Measurements from ENCODE around the gene NEDD8. TPM values are rescaled to one million over a fixed set of nuclear protein-coding genes. Genes with fewer than 3 reads are reported as not detected.

Gene NEDD8
- polyA plus RNA-seq, 2 donors = 116 to 220 TPM

GRCh38 chr14:24238527-24239037 is 6.4 kb upstream of the NEDD8 start:
- H3K4me3 ChIP-seq (ENCODE audit: low read depth in 1 of 2, low read length in 2 of 2) = no peak overlapping the region
- no peaks in the 10 kb centered on the region for H3K27me3 ChIP-seq (ENCODE audit: control insufficient read depth in 1 of 2, insufficient read depth in 2 of 2, low read length in 2 of 2)
- H3K27ac ChIP-seq (ENCODE audit: low read depth in 2 of 2, low read length in 1 of 2) = peak overlapping the region in 1 of 2 donors; percentile 68
- no peaks in the 10 kb centered on the region for H3K9me3 ChIP-seq (ENCODE audit: control insufficient read depth in 2 of 2, insufficient read depth in 1 of 2, low read depth in 1 of 2, low read length in 1 of 2)
- WGBS, 2 donors = 88 to 95% methylated on average over 5 of the region's 5 CpGs
- H3K4me1 ChIP-seq (ENCODE audit: control insufficient read depth in 2 of 2, insufficient read depth in 2 of 2, low read length in 1 of 2) = peaks cover 2 to 13% of the 10 kb centered on the region in 2 donors
- H3K36me3 ChIP-seq (ENCODE audit: control insufficient read depth in 2 of 2, insufficient read depth in 2 of 2, low read length in 1 of 2) = peaks cover 25 to 40% of the 10 kb centered on the region in 2 donors

DNA sequence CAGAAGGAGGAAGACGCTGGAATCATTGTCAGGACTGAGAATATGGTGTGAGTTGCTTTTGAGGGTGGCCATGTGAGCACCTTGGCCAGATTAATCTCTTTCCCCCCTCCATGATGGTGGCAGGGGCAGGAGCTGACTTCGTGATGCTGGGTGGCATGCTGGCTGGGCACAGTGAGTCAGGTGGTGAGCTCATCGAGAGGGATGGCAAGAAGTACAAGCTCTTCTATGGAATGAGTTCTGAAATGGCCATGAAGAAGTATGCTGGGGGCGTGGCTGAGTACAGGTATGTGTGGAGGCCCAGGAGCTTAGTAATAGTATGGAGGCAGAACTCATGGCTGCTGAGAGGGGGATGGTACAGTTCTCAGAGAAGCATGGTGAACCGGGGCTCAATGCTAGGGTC is 6.0 kb upstream of the NEDD8 start:
- Histone ChIP-seq H3K4me1 (ENCODE audit: control insufficient read depth in 2 of 2, insufficient read depth in 2 of 2, low read length in 1 of 2) (peaks cover 2 to 13% of the 10 kb centered on the region in 2 donors), H3K27ac (ENCODE audit: low read depth in 2 of 2, low read length in 1 of 2) (peak overlapping the region in 1 of 2 donors; percentile 68), H3K4me3 (ENCODE audit: low read depth in 1 of 2, low read length in 2 of 2) (no peak overlapping the region), H3K27me3 (ENCODE audit: control insufficient read depth in 1 of 2, insufficient read depth in 2 of 2, low read length in 2 of 2) (no peaks in the 10 kb centered on the region), H3K9me3 (ENCODE audit: control insufficient read depth in 2 of 2, insufficient read depth in 1 of 2, low read depth in 1 of 2, low read length in 1 of 2) (no peaks in the 10 kb centered on the region), H3K36me3 (ENCODE audit: control insufficient read depth in 2 of 2, insufficient read depth in 2 of 2, low read length in 1 of 2) (peaks cover 25 to 40% of the 10 kb centered on the region in 2 donors)
- 74 to 78% methylated on average over 5 of the region's 5 CpGs for WGBS, 2 donors

DNA sequence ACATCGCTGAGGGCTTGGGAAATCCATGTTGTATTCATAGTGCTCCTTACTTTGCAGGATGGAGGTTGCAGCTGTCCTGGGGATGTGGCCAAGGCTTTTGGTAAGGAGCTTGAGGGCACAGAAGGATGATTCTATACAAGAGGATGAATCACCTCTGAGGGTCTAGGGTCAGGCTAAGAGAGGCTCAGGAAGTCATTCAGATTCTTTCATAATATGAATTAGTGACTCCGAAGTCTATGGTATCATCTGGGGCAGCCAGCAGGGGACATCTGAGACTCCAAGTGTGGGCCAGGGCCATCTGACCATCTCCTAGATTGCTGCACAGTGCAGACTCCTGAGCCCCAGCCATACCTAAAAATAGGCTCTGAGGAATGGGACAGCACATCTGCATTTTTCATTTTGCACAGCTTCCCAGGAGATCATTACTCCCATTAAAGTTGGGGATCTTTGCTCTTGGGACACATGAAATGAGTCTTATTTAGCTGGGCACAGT is 5.3 kb upstream of the NEDD8 start:
- Histone ChIP-seq H3K9me3 (ENCODE audit: control insufficient read depth in 2 of 2, insufficient read depth in 1 of 2, low read depth in 1 of 2, low read length in 1 of 2) (no peaks in the 10 kb centered on the region), H3K27ac (ENCODE audit: low read depth in 2 of 2, low read length in 1 of 2) (peak overlapping the region in 1 of 2 donors; percentile 68), H3K27me3 (ENCODE audit: control insufficient read depth in 1 of 2, insufficient read depth in 2 of 2, low read length in 2 of 2) (no peaks in the 10 kb centered on the region), H3K36me3 (ENCODE audit: control insufficient read depth in 2 of 2, insufficient read depth in 2 of 2, low read length in 1 of 2) (peaks cover 25 to 40% of the 10 kb centered on the region in 2 donors), H3K4me3 (ENCODE audit: low read depth in 1 of 2, low read length in 2 of 2) (no peak overlapping the region), H3K4me1 (ENCODE audit: control insufficient read depth in 2 of 2, insufficient read depth in 2 of 2, low read length in 1 of 2) (peaks cover 2 to 13% of the 10 kb centered on the region in 2 donors)
- 89 to 90% methylated on average over 2 of the region's 2 CpGs for WGBS, 2 donors

DNA sequence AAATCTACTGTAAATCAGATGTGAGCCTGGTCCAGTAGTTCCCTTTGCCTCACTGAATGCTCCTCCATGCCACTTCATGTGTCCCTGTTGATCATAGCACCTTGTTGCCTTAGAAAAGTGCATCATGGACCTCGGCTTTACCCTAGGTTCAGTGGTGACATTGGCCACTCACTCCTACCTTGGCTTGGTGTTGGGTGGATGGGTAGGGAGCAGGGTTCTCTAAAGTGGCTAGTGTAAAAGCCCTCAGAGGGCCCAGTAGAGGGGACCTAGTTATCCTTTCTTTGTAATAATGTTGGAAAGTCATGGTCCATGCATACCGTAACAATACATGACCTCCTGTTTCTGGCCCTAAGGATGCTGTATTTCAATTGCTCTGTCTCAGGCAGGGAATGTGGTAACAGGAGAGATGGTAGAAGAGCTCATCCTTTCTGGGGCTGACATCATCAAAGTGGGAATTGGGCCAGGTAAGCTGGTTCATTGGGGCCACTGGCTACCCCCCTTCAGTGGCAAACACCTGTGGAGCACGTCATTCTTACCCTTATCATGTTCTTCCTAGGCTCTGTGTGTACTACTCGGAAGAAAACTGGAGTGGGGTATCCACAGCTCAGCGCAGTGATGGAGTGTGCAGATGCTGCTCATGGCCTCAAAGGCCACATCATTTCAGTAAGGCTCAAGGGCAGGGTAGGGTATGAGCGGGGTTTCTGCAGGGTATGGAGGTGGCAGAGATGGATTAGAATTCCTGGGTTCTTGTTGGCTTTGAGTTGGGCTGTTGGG is 4.7 kb upstream of the NEDD8 start:
- Histone ChIP-seq H3K27ac (ENCODE audit: low read depth in 2 of 2, low read length in 1 of 2) (peak overlapping the region in 1 of 2 donors; percentile 60), H3K4me1 (ENCODE audit: control insufficient read depth in 2 of 2, insufficient read depth in 2 of 2, low read length in 1 of 2) (peaks cover 2 to 13% of the 10 kb centered on the region in 2 donors), H3K9me3 (ENCODE audit: control insufficient read depth in 2 of 2, insufficient read depth in 1 of 2, low read depth in 1 of 2, low read length in 1 of 2) (no peaks in the 10 kb centered on the region), H3K27me3 (ENCODE audit: control insufficient read depth in 1 of 2, insufficient read depth in 2 of 2, low read length in 2 of 2) (no peaks in the 10 kb centered on the region), H3K4me3 (ENCODE audit: low read depth in 1 of 2, low read length in 2 of 2) (no peak overlapping the region), H3K36me3 (ENCODE audit: control insufficient read depth in 2 of 2, insufficient read depth in 2 of 2, low read length in 1 of 2) (peaks cover 25 to 40% of the 10 kb centered on the region in 2 donors)
- 93% methylated on average over 6 of the region's 6 CpGs for WGBS, 2 donors

DNA sequence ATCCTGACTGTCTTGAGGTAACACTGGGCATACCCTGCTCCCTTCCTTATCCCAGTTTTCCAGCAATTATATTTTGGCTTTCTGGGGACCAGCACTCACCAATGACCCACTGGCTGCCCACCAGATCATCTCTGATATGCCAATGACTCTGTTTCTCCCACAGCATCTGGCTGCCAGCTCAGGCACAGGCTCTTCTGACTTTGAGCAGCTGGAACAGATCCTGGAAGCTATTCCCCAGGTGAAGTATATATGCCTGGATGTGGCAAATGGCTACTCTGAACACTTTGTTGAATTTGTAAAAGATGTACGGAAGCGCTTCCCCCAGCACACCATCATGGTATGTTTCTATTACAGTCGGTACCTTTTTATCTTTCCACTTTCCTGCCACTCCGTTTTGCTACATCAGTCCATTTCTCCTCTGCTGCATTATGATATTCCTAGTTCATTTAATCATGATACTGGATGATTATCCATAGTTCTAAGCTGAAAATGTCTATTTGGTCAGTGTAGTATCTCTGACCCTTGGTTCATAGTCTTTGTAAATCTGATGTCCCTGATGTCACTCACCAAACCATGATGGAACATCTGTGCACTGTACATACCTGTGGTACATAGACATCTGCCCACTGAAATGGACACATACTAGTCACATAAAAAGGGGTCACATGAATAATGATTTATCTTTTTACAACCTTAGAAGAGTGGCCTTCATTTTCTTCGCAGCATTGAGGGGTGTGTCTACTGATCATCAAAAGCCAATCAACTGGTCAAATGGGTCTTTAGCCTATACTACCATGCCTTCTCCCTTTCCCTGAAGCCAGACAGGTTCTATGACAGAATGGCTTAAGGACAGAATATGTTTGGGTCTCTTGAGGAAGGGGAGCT is 3.9 kb upstream of the NEDD8 start:
- 91 to 93% methylated on average over 5 of the region's 5 CpGs for WGBS, 2 donors
- H3K27ac ChIP-seq (ENCODE audit: low read depth in 2 of 2, low read length in 1 of 2) = peak overlapping the region in 1 of 2 donors; percentile 29
- H3K36me3 ChIP-seq (ENCODE audit: control insufficient read depth in 2 of 2, insufficient read depth in 2 of 2, low read length in 1 of 2) = peaks cover 25 to 40% of the 10 kb centered on the region in 2 donors

GRCh38 chr14:24234095-24235005 is 2.2 kb upstream of the NEDD8 start:
- H3K27ac ChIP-seq (ENCODE audit: low read depth in 2 of 2, low read length in 1 of 2) = no peak overlapping the region
- H3K9me3 ChIP-seq (ENCODE audit: control insufficient read depth in 2 of 2, insufficient read depth in 1 of 2, low read depth in 1 of 2, low read length in 1 of 2) = no peaks in the 10 kb centered on the region
- peaks cover 2 to 8% of the 10 kb centered on the region in 2 donors for H3K4me1 ChIP-seq (ENCODE audit: control insufficient read depth in 2 of 2, insufficient read depth in 2 of 2, low read length in 1 of 2)
- H3K36me3 ChIP-seq (ENCODE audit: control insufficient read depth in 2 of 2, insufficient read depth in 2 of 2, low read length in 1 of 2) = peaks cover 14 to 25% of the 10 kb centered on the region in 2 donors
- 82 to 89% methylated on average over 3 of the region's 3 CpGs for WGBS, 2 donors
- H3K27me3 ChIP-seq (ENCODE audit: control insufficient read depth in 1 of 2, insufficient read depth in 2 of 2, low read length in 2 of 2) = no peaks in the 10 kb centered on the region
- no peak overlapping the region for H3K4me3 ChIP-seq (ENCODE audit: low read depth in 1 of 2, low read length in 2 of 2)

More for the DNA sequence above, 3.9 kb upstream of the NEDD8 start:
- H3K9me3 ChIP-seq (ENCODE audit: control insufficient read depth in 2 of 2, insufficient read depth in 1 of 2, low read depth in 1 of 2, low read length in 1 of 2) = no peaks in the 10 kb centered on the region
- peaks cover 2 to 16% of the 10 kb centered on the region in 2 donors for H3K4me1 ChIP-seq (ENCODE audit: control insufficient read depth in 2 of 2, insufficient read depth in 2 of 2, low read length in 1 of 2)
- no peak overlapping the region for H3K4me3 ChIP-seq (ENCODE audit: low read depth in 1 of 2, low read length in 2 of 2)
- H3K27me3 ChIP-seq (ENCODE audit: control insufficient read depth in 1 of 2, insufficient read depth in 2 of 2, low read length in 2 of 2) = no peaks in the 10 kb centered on the region

GRCh38 chr14:24233538-24233866 is 1.3 kb upstream of the NEDD8 start:
- H3K4me3 ChIP-seq (ENCODE audit: low read depth in 1 of 2, low read length in 2 of 2) = peak overlapping the region; percentile 82
- H3K36me3 ChIP-seq (ENCODE audit: control insufficient read depth in 2 of 2, insufficient read depth in 2 of 2, low read length in 1 of 2) = peaks cover 14 to 22% of the 10 kb centered on the region in 2 donors
- peaks cover 0 to 8% of the 10 kb centered on the region in 2 donors for H3K4me1 ChIP-seq (ENCODE audit: control insufficient read depth in 2 of 2, insufficient read depth in 2 of 2, low read length in 1 of 2)
- H3K27ac ChIP-seq (ENCODE audit: low read depth in 2 of 2, low read length in 1 of 2) = peak overlapping the region; percentile 48 to 96
- 64 to 71% methylated on average over 2 of the region's 2 CpGs for WGBS, 2 donors
- H3K9me3 ChIP-seq (ENCODE audit: control insufficient read depth in 2 of 2, insufficient read depth in 1 of 2, low read depth in 1 of 2, low read length in 1 of 2) = no peaks in the 10 kb centered on the region
- H3K27me3 ChIP-seq (ENCODE audit: control insufficient read depth in 1 of 2, insufficient read depth in 2 of 2, low read length in 2 of 2) = no peaks in the 10 kb centered on the region

GRCh38 chr14:24232645-24233537 is 724 bp upstream of the NEDD8 start, which contains the start of gene GMPR2:
TSS of gene GMPR2 (plus strand) at chr14:24232929. CDS start at chr14:24233254, 325 bp downstream.
- Histone ChIP-seq H3K36me3 (ENCODE audit: control insufficient read depth in 2 of 2, insufficient read depth in 2 of 2, low read length in 1 of 2) (peaks cover 11 to 19% of the 10 kb centered on the region in 2 donors), H3K27ac (ENCODE audit: low read depth in 2 of 2, low read length in 1 of 2) (peak within 1 kb of the TSS; percentile 96 to 97), H3K4me1 (ENCODE audit: control insufficient read depth in 2 of 2, insufficient read depth in 2 of 2, low read length in 1 of 2) (peaks cover 0 to 8% of the 10 kb centered on the region in 2 donors), H3K9me3 (ENCODE audit: control insufficient read depth in 2 of 2, insufficient read depth in 1 of 2, low read depth in 1 of 2, low read length in 1 of 2) (no peaks in the 10 kb centered on the region), H3K27me3 (ENCODE audit: control insufficient read depth in 1 of 2, insufficient read depth in 2 of 2, low read length in 2 of 2) (no peaks in the 10 kb centered on the region), H3K4me3 (ENCODE audit: low read depth in 1 of 2, low read length in 2 of 2) (peak within 1 kb of the TSS; percentile 82)
- 3 to 4% methylated on average over 38 of the region's 38 CpGs for WGBS, 2 donors

Data from esophagus (tissue), 2 donors.